ENCODE measurements around the gene RPL35. TPM values are rescaled to one million over a fixed set of nuclear protein-coding genes. Genes with fewer than 3 reads are reported as not detected.

The RPL35 gene
- total and polyA plus RNA-seq, 2 of the 8 experiments (the other 6 are each of a cell fraction or from before 2014, with no cell fraction given), result 1,831 to 2,448 TPM

- no peak for TF ChIP-seq EZH2 (IDR thresholded peaks at IDR 0.05; ENCODE audit: low read depth, low read length, severe bottlenecking)
- TF ChIP-seq NRF1 (IDR thresholded peaks at IDR 0.05; ENCODE audit: low read depth, low read length), result no peak
- TF ChIP-seq EGR1 (IDR thresholded peaks at IDR 0.05; ENCODE audit: borderline replicate concordance, low read depth, low read length), result peak; percentile 86
These were observed 7.0 kb upstream of the RPL35 start (continued) for GRCh38 chr9:124868511-124869465.
